Measurements from ENCODE around the gene RNU6-7. TPM values are rescaled to one million over a fixed set of nuclear protein-coding genes. Genes with fewer than 3 reads are reported as not detected.

RNU6-7 gene
- total RNA-seq, 1 experiment from 2014 or later = not detected

DNA sequence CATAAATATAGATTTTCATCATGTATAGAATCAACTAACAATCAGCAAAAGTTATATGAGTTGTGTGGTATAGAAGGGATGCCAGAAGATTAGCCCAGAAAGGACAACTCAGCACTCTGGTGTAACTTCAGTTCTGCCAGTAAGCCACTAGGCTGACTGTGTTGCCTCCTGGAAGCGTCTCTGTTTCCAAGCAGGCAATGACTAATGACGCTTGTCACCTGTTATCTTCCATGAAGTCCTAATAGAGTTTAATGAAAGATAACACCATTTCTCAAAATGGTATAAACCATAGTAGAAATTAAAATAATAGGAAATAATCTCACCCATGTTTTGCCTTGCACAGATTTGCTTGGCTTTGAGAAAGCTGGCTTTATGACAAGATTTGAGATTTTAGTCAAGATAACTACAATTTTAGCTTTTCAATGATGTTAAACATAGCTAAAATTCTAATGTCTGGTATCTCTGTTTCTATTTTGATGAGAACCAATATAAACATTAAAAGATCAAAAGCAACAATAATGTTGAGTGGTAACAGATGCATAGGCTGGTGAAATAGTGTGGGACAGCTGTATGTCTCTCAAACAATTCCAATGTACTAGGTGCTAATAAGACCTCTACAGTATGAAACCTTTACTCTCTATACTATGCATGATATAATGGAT lies 9.0 kb upstream of the RNU6-7 start:
- Mint-ChIP-seq H3K27me3 (ENCODE audit: low read depth) (no peaks in the 10 kb centered on the region), H3K4me3 (no peak overlapping the region), H3K36me3 (no peaks in the 10 kb centered on the region), H3K4me1 (no peaks in the 10 kb centered on the region), H3K9me3 (peaks cover 7% of the 10 kb centered on the region; the same call in 1 of the 2 replicates), H3K27ac (no peak overlapping the region)
- DNase-seq (ENCODE audit: low spot score) = no peak
- CTCF ChIA-PET = no interaction called here
- TF ChIP-seq SP1 (CRISPR knock-in tag; conservative IDR thresholded peaks at IDR 0.05) (no peak), ZNF232 (CRISPR knock-in tag; IDR thresholded peaks at IDR 0.05) (no peak)
- POLR2A ChIA-PET = no interaction called here
- peak; percentile 36; the same call in 1 of the 2 replicates for ATAC-seq

GRCh38 chr14:32193532-32193931 lies 8.3 kb upstream of the RNU6-7 start:
- DNase-seq (ENCODE audit: low spot score) = no peak
- no peak for ATAC-seq
- TF ChIP-seq ZNF423 (CRISPR knock-in tag; IDR thresholded peaks at IDR 0.05) = no peak
- no peak for TF ChIP-seq NR3C1 (CRISPR knock-in tag; conservative IDR thresholded peaks at IDR 0.05; ENCODE audit: low read depth)
- no peak for TF ChIP-seq ZNF425 (CRISPR knock-in tag; conservative IDR thresholded peaks at IDR 0.05)
- no peak for TF ChIP-seq NR1H2 (CRISPR knock-in tag; IDR thresholded peaks at IDR 0.05)
- TF ChIP-seq USF2 (CRISPR knock-in tag; IDR thresholded peaks at IDR 0.05) = no peak
- TF ChIP-seq NR2C2 (CRISPR knock-in tag; IDR thresholded peaks at IDR 0.05) = no peak
- peaks cover 7% of the 10 kb centered on the region; the same call in 1 of the 2 replicates for H3K9me3 Mint-ChIP-seq
- CTCF ChIA-PET = no interaction called here
- no peaks in the 10 kb centered on the region for H3K4me1 Mint-ChIP-seq
- POLR2A ChIA-PET = no interaction called here
- H3K27me3 Mint-ChIP-seq (ENCODE audit: low read depth) = no peaks in the 10 kb centered on the region
- no peaks in the 10 kb centered on the region for H3K36me3 Mint-ChIP-seq
- no peak overlapping the region for H3K27ac Mint-ChIP-seq
- H3K4me3 Mint-ChIP-seq = no peak overlapping the region

- Mint-ChIP-seq H3K4me3 (no peak overlapping the region), H3K27ac (no peak overlapping the region), H3K27me3 (ENCODE audit: low read depth) (no peaks in the 10 kb centered on the region), H3K4me1 (no peaks in the 10 kb centered on the region), H3K36me3 (no peaks in the 10 kb centered on the region), H3K9me3 (peaks cover 7% of the 10 kb centered on the region; the same call in 1 of the 2 replicates)
- ATAC-seq (no peak), DNase-seq (ENCODE audit: low spot score) (no peak)
- CTCF ChIA-PET = no interaction called here
- POLR2A ChIA-PET = no interaction called here
- TF ChIP-seq TEAD1 (CRISPR knock-in tag; IDR thresholded peaks at IDR 0.05) (no peak), AR (CRISPR knock-in tag; IDR thresholded peaks at IDR 0.05) (no peak), ZNF219 (CRISPR knock-in tag; IDR thresholded peaks at IDR 0.05; ENCODE audit: borderline replicate concordance) (no peak), NFE2L1 (CRISPR knock-in tag; IDR thresholded peaks at IDR 0.05) (no peak), SMAD3 (CRISPR knock-in tag; IDR thresholded peaks at IDR 0.05; ENCODE audit: borderline replicate concordance) (no peak), ZNF416 (CRISPR knock-in tag; IDR thresholded peaks at IDR 0.05) (no peak), NFYB (CRISPR knock-in tag; conservative IDR thresholded peaks at IDR 0.05; ENCODE audit: low read depth) (no peak), FOXP1 (CRISPR knock-in tag; IDR thresholded peaks at IDR 0.05; ENCODE audit: borderline replicate concordance) (no peak), RORB (CRISPR knock-in tag; IDR thresholded peaks at IDR 0.05) (no peak), ZNF425 (CRISPR knock-in tag; conservative IDR thresholded peaks at IDR 0.05) (no peak)
- TF ChIP-seq, protein P1, sequence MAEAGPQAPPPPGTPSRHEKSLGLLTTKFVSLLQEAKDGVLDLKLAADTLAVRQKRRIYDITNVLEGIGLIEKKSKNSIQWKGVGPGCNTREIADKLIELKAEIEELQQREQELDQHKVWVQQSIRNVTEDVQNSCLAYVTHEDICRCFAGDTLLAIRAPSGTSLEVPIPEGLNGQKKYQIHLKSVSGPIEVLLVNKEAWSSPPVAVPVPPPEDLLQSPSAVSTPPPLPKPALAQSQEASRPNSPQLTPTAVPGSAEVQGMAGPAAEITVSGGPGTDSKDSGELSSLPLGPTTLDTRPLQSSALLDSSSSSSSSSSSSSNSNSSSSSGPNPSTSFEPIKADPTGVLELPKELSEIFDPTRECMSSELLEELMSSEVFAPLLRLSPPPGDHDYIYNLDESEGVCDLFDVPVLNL (CRISPR knock-in tag; IDR thresholded peaks at IDR 0.05; ENCODE audit: borderline replicate concordance, low read depth) = no peak
Observed at GRCh38 chr14:32195636-32196035, 6.2 kb upstream of the RNU6-7 start.
